ENCODE measurements around the gene LANCL2.

DNA sequence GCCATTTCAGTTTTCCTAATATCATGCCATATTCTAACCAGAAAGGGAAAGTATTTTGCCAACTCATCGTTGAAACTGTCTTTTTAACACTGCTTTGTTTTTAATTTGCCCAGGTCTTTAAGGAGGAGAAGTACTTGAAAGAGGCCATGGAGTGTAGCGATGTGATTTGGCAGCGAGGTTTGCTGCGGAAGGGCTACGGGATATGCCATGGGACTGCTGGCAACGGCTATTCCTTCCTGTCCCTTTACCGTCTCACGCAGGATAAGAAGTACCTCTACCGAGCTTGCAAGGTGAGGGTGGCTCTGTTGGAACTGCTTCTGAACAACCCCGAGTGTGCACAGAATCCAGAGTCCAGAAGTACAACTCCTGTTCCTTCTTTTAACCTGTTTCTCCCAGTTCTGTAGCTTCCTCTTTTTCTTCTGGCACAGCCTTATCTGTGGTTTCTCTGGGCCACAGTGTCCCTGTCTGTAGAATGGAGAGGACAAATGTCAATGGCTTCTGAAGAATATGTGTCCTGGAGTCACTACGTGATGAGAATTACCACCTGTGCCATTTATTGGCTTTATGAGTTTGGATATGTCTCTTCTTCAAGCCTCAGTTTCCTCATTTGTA lies 60.1 kb downstream of the LANCL2 start:
- TF ChIP-seq, protein P1, sequence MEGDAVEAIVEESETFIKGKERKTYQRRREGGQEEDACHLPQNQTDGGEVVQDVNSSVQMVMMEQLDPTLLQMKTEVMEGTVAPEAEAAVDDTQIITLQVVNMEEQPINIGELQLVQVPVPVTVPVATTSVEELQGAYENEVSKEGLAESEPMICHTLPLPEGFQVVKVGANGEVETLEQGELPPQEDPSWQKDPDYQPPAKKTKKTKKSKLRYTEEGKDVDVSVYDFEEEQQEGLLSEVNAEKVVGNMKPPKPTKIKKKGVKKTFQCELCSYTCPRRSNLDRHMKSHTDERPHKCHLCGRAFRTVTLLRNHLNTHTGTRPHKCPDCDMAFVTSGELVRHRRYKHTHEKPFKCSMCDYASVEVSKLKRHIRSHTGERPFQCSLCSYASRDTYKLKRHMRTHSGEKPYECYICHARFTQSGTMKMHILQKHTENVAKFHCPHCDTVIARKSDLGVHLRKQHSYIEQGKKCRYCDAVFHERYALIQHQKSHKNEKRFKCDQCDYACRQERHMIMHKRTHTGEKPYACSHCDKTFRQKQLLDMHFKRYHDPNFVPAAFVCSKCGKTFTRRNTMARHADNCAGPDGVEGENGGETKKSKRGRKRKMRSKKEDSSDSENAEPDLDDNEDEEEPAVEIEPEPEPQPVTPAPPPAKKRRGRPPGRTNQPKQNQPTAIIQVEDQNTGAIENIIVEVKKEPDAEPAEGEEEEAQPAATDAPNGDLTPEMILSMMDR (IDR thresholded peaks at IDR 0.05; ENCODE audit: insufficient read depth, low read length, poor library complexity, severe bottlenecking), result no peak
- TF ChIP-seq EZH2phosphoT487 (conservative IDR thresholded peaks at IDR 0.05; ENCODE audit: low read length), result no peak

Measured in SU-DHL-6 (cell line).